ENCODE measurements around the gene SHQ1. TPM values are rescaled to one million over a fixed set of nuclear protein-coding genes. Genes with fewer than 3 reads are reported as not detected.

Gene SHQ1
- total RNA-seq, 1 experiment from 2014 or later, result 32.5 TPM

GRCh38 chr3:72763751-72764440 is 84.3 kb downstream of the SHQ1 start:
- H3K9me3 Mint-ChIP-seq, result no peaks in the 10 kb centered on the region
- Histone ChIP-seq H3K18ac (ENCODE audit: insufficient read length, low read depth, low read length) (no peak overlapping the region), H2BK20ac (ENCODE audit: low read depth, low read length, poor library complexity, severe bottlenecking) (no peak overlapping the region), H3K56ac (ENCODE audit: insufficient read length, low read depth, low read length) (no peak overlapping the region), H2AK5ac (ENCODE audit: insufficient read length, low read length) (no peak overlapping the region), H2BK12ac (ENCODE audit: insufficient read length, low read depth, low read length) (no peak overlapping the region), H3K9ac (ENCODE audit: extremely low read depth, insufficient read length, low read length) (no peak overlapping the region), H3K4ac (ENCODE audit: low read depth, low read length) (no peak overlapping the region), H3K27ac (ENCODE audit: insufficient read length, low read depth, low read length) (no peak overlapping the region), H3K4me1 (ENCODE audit: insufficient read depth, low read length) (peaks cover 21% of the 10 kb centered on the region), H3T11ph (ENCODE audit: low read length) (no peak overlapping the region), H2AFZ (ENCODE audit: low read length) (no peak overlapping the region), H4K8ac (replicated peaks; ENCODE audit: insufficient read length, low read depth, low read length) (no peak overlapping the region), H2BK5ac (ENCODE audit: insufficient read length, low read length) (no peak overlapping the region), H3K23me2 (ENCODE audit: insufficient read length, low read depth, low read length, poor library complexity, severe bottlenecking) (no peaks in the 10 kb centered on the region), H4K20me1 (ENCODE audit: control insufficient read depth, insufficient read depth, insufficient read length) (no peaks in the 10 kb centered on the region), H3K27me3 (ENCODE audit: insufficient read depth, low read length) (no peaks in the 10 kb centered on the region), H3K23ac (ENCODE audit: insufficient read length, low read depth, low read length) (no peak overlapping the region), H3K9me3 (ENCODE audit: control insufficient read depth, low read depth, low read length) (no peaks in the 10 kb centered on the region), H3K14ac (ENCODE audit: insufficient read depth, low read length) (no peak overlapping the region), H4K91ac (ENCODE audit: insufficient read length, low read depth, low read length) (no peak overlapping the region), H2BK120ac (ENCODE audit: low read depth, low read length, poor library complexity, severe bottlenecking) (no peak overlapping the region), H3K79me2 (ENCODE audit: insufficient read depth, low read length) (no peaks in the 10 kb centered on the region), H2BK15ac (ENCODE audit: low read depth, low read length) (no peak overlapping the region), H3K79me1 (ENCODE audit: insufficient read depth, low read depth, low read length, poor library complexity, severe bottlenecking) (no peaks in the 10 kb centered on the region), H3K4me2 (ENCODE audit: insufficient read depth, insufficient read length, low read length) (no peak overlapping the region), H4K5ac (ENCODE audit: insufficient read length, low read depth, low read length) (no peak overlapping the region)
- H3K4me3 Mint-ChIP-seq, result no peak overlapping the region
- H3K27me3 Mint-ChIP-seq (ENCODE audit: low read depth), result no peaks in the 10 kb centered on the region
- H3K36me3 Mint-ChIP-seq (ENCODE audit: insufficient read depth in 1 of 3, low read depth in 3 of 3), result no peaks in the 10 kb centered on the region; a peak in 1 of 7 replicates
- DNase-seq, result no peak
- no CpG with 5 or more reads among the region's 8 CpGs for WGBS (ENCODE audit: extremely low coverage, insufficient read length, low lambda C conversion rate)
- TF ChIP-seq CTCF (conservative IDR thresholded peaks at IDR 0.05), result no peak
- no peak overlapping the region for H3K27ac Mint-ChIP-seq
- peaks cover 37 to 42% of the 10 kb centered on the region in 2 experiments for H3K4me1 Mint-ChIP-seq
